ENCODE results near the gene CFLAR. TPM values are rescaled to one million over a fixed set of nuclear protein-coding genes. Genes with fewer than 3 reads are reported as not detected.
A peak's percentile ranks its signal among the peaks of the same experiment; 100 is the strongest.

Gene CFLAR
- total and polyA plus RNA-seq, 9 of the 15 experiments (the other 6 are each of a cell fraction or from before 2014, with no cell fraction given) = 27.5 to 102 (median 54.0) TPM

GRCh38 chr2:201118121-201118960 lies 2.4 kb downstream of the CFLAR start:
- Histone ChIP-seq H3K4me1 (replicated peaks in 1 of 2; ENCODE audit: control insufficient read depth in 2 of 2, insufficient read depth in 2 of 2, low read length in 2 of 2) (peaks cover 17 to 27% of the 10 kb centered on the region in 2 experiments; a peak in 4 of 5 replicates), H2AFZ (ENCODE audit: low read depth, low read length) (peak overlapping the region; percentile 67), H3K27me3 (ENCODE audit: control insufficient read depth in 2 of 2, insufficient read depth in 2 of 2, low read length in 2 of 2) (no peaks in the 10 kb centered on the region), H3K4me3 (peak overlapping the region; percentile 93), H3K79me2 (ENCODE audit: control insufficient read depth, insufficient read depth, low read length) (peaks cover 96% of the 10 kb centered on the region), H3K4me2 (ENCODE audit: insufficient read depth, low read length) (peak overlapping the region; percentile 93), H3K9ac (ENCODE audit: insufficient read depth in 1 of 2, low read depth in 2 of 2, low read length in 2 of 2) (peak overlapping the region; percentile 94 to 95), H3K36me3 (ENCODE audit: control insufficient read depth, insufficient read depth, low read length) (peaks cover 27% of the 10 kb centered on the region), H4K20me1 (replicated peaks; ENCODE audit: control insufficient read depth, insufficient read depth, low read length) (0 out of 2 replicates have a peak, but pooled peaks cover 2% of the 10 kb centered on the region), H3K9me3 (replicated peaks; ENCODE audit: control insufficient read depth, insufficient read depth, low read depth, low read length) (no peaks in the 10 kb centered on the region), H3K27ac (ENCODE audit: extremely low read depth, low read depth, low read length) (peak overlapping the region; percentile 98), H3K9me1 (ENCODE audit: control insufficient read depth, insufficient read depth, low read length) (no peaks in the 10 kb centered on the region)
- CTCF ChIA-PET (ENCODE audit: low intra/inter-chr PET ratio) = interaction anchor here (0.6 to 1.5 kb wide), 5 partner anchors 40 to 712 kb away, joined by 3 to 8 read pairs (median 3); no protein-coding TSS in a partner anchor
- DNase-seq (ENCODE audit: extremely low read depth in 1 of 4, low spot score in 3 of 4) (peak; percentile 52 to 92 (median 58)), FAIRE-seq (peak; percentile 77), ATAC-seq (peak; percentile 60)
- intact Hi-C loops (cut with micrococcal nuclease) = loop anchor here (1.0 to 5.0 kb wide), 5 partner anchors 40 to 289 kb away; partner anchors contain the start of genes HYCC2 and ORC2
- POLR2A ChIA-PET = interaction anchor here (0.6 to 1.9 kb wide), 9 partner anchors 8 to 367 kb away, joined by 3 to 7 read pairs (median 3); no protein-coding TSS in a partner anchor
- in situ Hi-C loops (cut with MboI) = no loop called here
- under 1% methylated on average over 44 of the region's 48 CpGs for WGBS (ENCODE audit: insufficient coverage, low coverage, missing lambda C conversion rate)
- TSS peak; percentile 46 for BruUV-seq (replicated peaks)
- TF ChIP-seq ZNF175 (CRISPR knock-in tag; IDR thresholded peaks at IDR 0.05; ENCODE audit: low read depth) (0 out of 2 replicates have a peak, but pooled peaks have one; percentile 40), MAZ (CRISPR knock-in tag; conservative IDR thresholded peaks at IDR 0.05 in 1 of 2, IDR thresholded peaks at IDR 0.05 in 1 of 2) (peak in 1 of 2 experiments; percentile 53; a peak in 1 of 4 replicates), PRDM10 (IDR thresholded peaks at IDR 0.05; ENCODE audit: partially characterized antibody) (peak; percentile 27), CTBP1 (IDR thresholded peaks at IDR 0.05; ENCODE audit: borderline replicate concordance) (peak; percentile 81), ETS2 (tag; IDR thresholded peaks at IDR 0.05; ENCODE audit: borderline replicate concordance, poor library complexity, severe bottlenecking) (no peak), YY1 (IDR thresholded peaks at IDR 0.05; ENCODE audit: borderline replicate concordance in 1 of 3, control insufficient read depth in 1 of 3, extremely low read depth in 1 of 3, insufficient read depth in 3 of 3, insufficient read length in 1 of 3, insufficient replicate concordance in 2 of 3, low read depth in 1 of 3, low read length in 2 of 3) (peak in 1 of 3 experiments; percentile 4), FOXK2 (conservative IDR thresholded peaks at IDR 0.05 in 1 of 2, IDR thresholded peaks at IDR 0.05 in 1 of 2; ENCODE audit: low read depth in 2 of 2) (0 out of 4 replicates have a peak, but pooled peaks of 1 of the 2 experiments have one; percentile 46), BHLHE40 (IDR thresholded peaks at IDR 0.05; ENCODE audit: low read length) (peak; percentile 31; the same call in 1 of the 2 replicates), ARID1B (IDR thresholded peaks at IDR 0.05) (peak; percentile 38), XRCC5 (IDR thresholded peaks at IDR 0.05; ENCODE audit: low read depth, low read length) (no peak)

Data from K562 (cell line).